Measurements from ENCODE around the gene ANKRD62.

The ANKRD62 gene

GRCh38 chr18:12056884-12057402 is 36.7 kb upstream of the ANKRD62 start:
- DNase-seq: no peak
- Histone ChIP-seq H3K27ac (no peak overlapping the region), H3K9me3 (no peaks in the 10 kb centered on the region), H3K4me3 (no peak overlapping the region), H3K27me3 (no peaks in the 10 kb centered on the region), H3K36me3 (no peaks in the 10 kb centered on the region), H3K4me1 (no peaks in the 10 kb centered on the region)
- intact Hi-C loops (cut with DNase I; ENCODE audit: low total_unique reads): no loop called here
- TF ChIP-seq CTCF (IDR thresholded peaks at IDR 0.05): no peak

GRCh38 chr18:12057419-12058039 is 36.1 kb upstream of the ANKRD62 start:
- Histone ChIP-seq H3K27me3 (no peaks in the 10 kb centered on the region), H3K4me1 (no peaks in the 10 kb centered on the region), H3K9me3 (no peaks in the 10 kb centered on the region), H3K27ac (no peak overlapping the region), H3K36me3 (no peaks in the 10 kb centered on the region), H3K4me3 (no peak overlapping the region)
- TF ChIP-seq CTCF (IDR thresholded peaks at IDR 0.05): no peak
- DNase-seq: no peak
- intact Hi-C loops (cut with DNase I; ENCODE audit: low total_unique reads): no loop called here

GRCh38 chr18:12059334-12060181 is 34.1 kb upstream of the ANKRD62 start:
- Histone ChIP-seq H3K4me1 (no peaks in the 10 kb centered on the region), H3K9me3 (no peaks in the 10 kb centered on the region), H3K4me3 (no peak overlapping the region), H3K36me3 (no peaks in the 10 kb centered on the region), H3K27ac (no peak overlapping the region), H3K27me3 (no peaks in the 10 kb centered on the region)
- TF ChIP-seq CTCF (IDR thresholded peaks at IDR 0.05): no peak
- intact Hi-C loops (cut with DNase I; ENCODE audit: low total_unique reads): loop anchor here (10.0 kb wide), 1 partner anchor 175 kb away; no protein-coding TSS in a partner anchor
- DNase-seq: no peak

- no peak for DNase-seq
- no peaks in the 10 kb centered on the region for H3K36me3 ChIP-seq
- no peak overlapping the region for H3K4me3 ChIP-seq
- no peak for TF ChIP-seq CTCF (IDR thresholded peaks at IDR 0.05)
- H3K4me1 ChIP-seq: no peaks in the 10 kb centered on the region
- no peaks in the 10 kb centered on the region for H3K9me3 ChIP-seq
- no peak overlapping the region for H3K27ac ChIP-seq
- no peaks in the 10 kb centered on the region for H3K27me3 ChIP-seq
- intact Hi-C loops (cut with DNase I; ENCODE audit: low total_unique reads): loop anchor here (10.0 kb wide), 1 partner anchor 174 kb away; no protein-coding TSS in a partner anchor
These were observed 33.3 kb upstream of the ANKRD62 start for GRCh38 chr18:12060182-12060870.

GRCh38 chr18:12061685-12062084 is 32.0 kb upstream of the ANKRD62 start:
- no peaks in the 10 kb centered on the region for H3K9me3 ChIP-seq
- H3K36me3 ChIP-seq: no peaks in the 10 kb centered on the region
- no peak for TF ChIP-seq CTCF (IDR thresholded peaks at IDR 0.05)
- intact Hi-C loops (cut with DNase I; ENCODE audit: low total_unique reads): loop anchor here (10.0 kb wide), 1 partner anchor 173 kb away; no protein-coding TSS in a partner anchor
- H3K4me1 ChIP-seq: no peaks in the 10 kb centered on the region
- H3K27ac ChIP-seq: no peak overlapping the region
- DNase-seq: no peak
- H3K4me3 ChIP-seq: no peak overlapping the region
- H3K27me3 ChIP-seq: no peaks in the 10 kb centered on the region

All from tibial artery (tissue), 4 donors.